CD1c-positive myeloid dendritic cell (primary cell): ENCODE results near the gene GPR179.
"Not testable (repeated sequence)": the region's sequence is repeated elsewhere in the genome, so short reads cannot be mapped to it uniquely, and the experiment has no call there.

ENCODE experiments used
- DNase-seq: peaks from one replicate; pipeline ENCODE4 v3.0.0-alpha.2; 2016; ENCODE audit errors: extremely low spot score

GPR179 gene

GRCh38 chr17:38322156-38322779 is 21.5 kb downstream of the GPR179 start:
- peak; percentile 72 for DNase-seq

DNA sequence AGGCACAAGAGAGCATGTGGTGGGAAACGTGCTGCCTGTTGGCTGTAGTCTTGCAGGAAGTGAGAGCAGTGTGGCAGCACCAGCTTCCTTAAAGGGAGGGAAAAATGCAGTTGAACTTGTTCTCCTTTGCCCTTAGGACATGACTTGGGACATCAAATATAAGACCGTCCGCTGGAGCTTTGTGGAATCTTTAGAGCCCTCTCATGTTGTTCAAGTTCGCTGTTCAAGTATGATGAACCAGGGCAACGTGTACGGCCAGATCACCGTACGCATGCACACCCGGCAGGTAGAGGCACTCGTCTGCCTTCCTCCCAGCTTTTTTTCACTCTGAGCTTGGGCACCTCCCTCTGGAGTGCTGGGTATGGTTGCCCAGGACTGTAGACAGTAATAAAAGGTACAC is 23.3 kb downstream of the GPR179 start:
- DNase-seq, result peak; percentile 23

DNA sequence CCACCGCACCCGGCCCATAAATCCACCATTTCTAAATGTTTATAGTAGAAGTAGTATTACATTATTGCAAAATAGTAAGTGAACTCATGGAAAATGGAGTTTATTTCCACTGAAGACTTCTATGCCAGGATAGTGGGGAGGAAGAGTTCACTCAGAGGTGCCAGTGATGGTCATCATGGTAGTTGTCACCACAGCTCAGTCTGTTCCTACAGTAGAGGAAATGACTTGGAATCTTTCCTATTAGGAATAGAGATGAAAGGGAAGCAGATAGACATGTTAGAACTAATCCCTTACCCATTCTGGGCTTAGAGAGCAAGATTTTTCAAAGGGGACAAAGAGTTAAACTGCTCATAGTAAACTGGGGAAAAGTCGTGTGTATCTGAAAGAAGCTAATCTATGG is 26.7 kb downstream of the GPR179 start:
- no peak for DNase-seq

GRCh38 chr17:38315497-38315896 is 28.3 kb downstream of the GPR179 start:
- no peak for DNase-seq

DNA sequence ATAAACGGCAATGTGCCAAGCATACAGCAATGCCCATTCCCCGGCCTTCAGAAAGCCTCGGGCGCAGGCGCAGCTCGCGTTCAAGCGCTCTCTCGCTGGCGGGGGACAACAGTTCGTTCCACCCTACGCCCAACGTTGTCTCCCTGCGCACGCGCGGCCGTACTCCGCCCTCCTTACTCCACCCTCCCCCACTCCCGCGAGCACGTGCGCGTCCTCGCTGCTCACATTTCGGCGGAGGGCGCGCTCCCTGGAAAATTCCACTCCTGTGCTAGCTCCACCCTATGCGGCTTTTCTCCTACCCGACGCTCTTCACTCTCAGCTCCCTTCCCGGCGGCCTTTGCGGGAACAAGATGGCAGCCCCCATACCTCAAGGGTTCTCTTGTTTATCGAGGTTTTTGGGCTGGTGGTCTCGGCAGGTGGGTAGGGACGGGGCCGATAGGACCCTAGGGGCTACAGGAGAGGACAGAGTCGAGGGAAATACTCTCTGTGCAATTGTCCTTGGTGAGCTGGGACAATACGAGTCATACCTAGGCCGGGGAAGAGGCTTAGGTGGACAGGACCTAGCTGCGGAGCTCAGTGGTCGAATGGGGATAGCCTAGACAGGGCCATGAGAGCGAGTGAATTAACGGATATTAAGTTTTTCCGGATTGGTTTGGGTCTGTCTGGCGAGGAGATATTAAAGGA is 46.8 kb downstream of the GPR179 start, which contains the start of gene MRPL45:
Gene MRPL45, plus strand, starts transcription at position 335 of the 684 bp plus-strand sequence. Its CDS starts 16 bp downstream, at position 351.
- peak; percentile 98 for DNase-seq

- DNase-seq, result peak; percentile 16
Measured at GRCh38 chr17:38295602-38296365, 48.0 kb downstream of the GPR179 start.

- DNase-seq, result not testable (repeated sequence)
Measured at GRCh38 chr17:38289760-38290159, 54.0 kb downstream of the GPR179 start.

GRCh38 chr17:38288217-38288827 is 55.4 kb downstream of the GPR179 start:
- DNase-seq, result not testable (repeated sequence)

DNA sequence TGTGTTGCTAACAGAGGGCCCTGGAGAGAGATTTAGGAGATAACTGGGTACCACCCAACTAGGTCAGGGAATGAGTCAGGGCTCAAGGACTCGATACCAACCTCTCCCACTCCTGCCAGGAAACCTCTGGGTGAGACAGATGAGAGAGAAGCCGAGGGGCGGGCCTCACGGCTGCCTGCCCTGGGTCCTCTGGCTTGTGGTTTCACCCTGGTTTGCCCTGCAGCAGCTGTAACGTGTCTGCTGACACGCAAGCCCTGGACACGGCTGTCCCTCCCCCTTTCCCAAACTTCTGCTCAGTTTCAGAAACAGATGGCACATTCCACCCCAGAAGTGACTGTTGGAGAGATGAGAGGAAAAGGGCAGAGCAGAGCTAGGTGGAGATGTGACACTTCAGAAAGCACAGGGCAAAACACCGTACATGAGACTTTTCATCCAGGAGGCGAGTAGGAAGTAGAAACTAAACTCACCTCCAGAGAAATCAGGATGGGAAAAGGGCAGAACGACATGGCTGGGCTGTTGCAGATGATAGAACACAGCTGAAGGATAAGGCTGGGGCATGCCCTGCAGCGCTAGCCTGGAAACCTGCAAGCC is 57.2 kb downstream of the GPR179 start:
- DNase-seq, result peak; percentile 37

DNA sequence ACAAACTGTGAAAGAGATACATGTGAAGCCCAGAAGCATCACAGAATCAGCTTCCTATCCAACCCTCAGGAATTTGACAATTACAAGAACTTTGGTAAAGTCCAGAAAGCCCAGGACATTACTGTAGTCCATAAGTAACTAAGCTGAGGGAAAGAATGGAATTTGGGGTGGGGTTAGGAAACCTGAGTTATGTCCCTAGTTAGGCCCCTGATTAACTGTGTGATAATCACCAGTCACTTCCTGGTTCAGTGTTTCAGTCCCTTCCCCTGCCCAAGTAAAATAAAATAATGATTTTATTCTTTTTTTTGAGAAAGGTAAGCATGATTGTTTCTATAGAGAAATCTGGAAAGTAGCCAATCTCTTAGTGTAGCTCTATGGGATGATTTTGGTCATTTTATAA is 57.8 kb downstream of the GPR179 start:
- DNase-seq, result not testable (repeated sequence)
